HG02870 (cell line): Measurements from ENCODE around the gene NMRK2.
"Not testable (repeated sequence)": the region's sequence is repeated elsewhere in the genome, so short reads cannot be mapped to it uniquely, and the experiment has no call there.

Experiments
- ATAC-seq: cut with Tn5 transposase; IDR thresholded peaks from one replicate; pipeline ENCODE4 v1.9.1; 2021; ENCODE audit warnings: mild to moderate bottlenecking, moderate library complexity; ENCODE audit not compliant: unreplicated experiment

The NMRK2 gene

DNA sequence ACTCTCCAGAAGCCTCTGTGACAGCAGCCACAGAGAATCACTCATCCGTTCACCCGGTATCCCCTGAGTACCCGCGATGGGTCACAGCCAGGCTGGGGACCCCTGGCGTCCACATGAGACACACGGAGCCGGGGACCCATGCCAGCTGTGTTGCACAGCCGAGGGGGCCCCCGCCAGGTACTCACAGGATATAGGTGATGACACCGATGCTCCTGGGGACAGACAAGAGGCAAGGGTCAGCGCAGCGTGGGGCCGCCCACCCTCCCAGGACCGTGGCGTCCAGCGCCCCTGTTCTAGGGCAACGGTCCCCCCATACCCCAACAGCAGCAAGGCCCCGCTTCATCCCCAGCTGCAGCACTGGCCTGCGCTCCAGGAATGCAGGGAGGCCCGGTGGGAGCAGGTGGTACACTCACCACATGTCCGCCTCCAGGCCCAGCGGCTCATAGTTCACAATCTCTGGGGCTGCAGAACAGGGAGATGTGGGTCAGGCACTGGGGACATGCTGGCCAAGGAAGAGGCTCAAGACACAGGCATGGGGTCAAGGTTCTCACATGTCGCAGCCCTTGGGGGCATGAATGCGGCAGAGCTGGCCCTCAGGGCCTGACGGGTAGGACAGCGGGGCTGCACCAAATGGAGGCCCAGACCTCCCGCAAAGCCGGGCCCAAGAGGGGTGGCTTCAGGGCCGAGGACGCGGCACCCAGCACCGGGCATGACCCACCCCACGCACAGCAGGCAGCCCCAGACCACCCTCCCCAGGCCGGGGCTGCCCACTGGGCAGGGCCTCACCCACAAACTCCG is 30.8 kb downstream of the NMRK2 start:
- ATAC-seq: no peak

DNA sequence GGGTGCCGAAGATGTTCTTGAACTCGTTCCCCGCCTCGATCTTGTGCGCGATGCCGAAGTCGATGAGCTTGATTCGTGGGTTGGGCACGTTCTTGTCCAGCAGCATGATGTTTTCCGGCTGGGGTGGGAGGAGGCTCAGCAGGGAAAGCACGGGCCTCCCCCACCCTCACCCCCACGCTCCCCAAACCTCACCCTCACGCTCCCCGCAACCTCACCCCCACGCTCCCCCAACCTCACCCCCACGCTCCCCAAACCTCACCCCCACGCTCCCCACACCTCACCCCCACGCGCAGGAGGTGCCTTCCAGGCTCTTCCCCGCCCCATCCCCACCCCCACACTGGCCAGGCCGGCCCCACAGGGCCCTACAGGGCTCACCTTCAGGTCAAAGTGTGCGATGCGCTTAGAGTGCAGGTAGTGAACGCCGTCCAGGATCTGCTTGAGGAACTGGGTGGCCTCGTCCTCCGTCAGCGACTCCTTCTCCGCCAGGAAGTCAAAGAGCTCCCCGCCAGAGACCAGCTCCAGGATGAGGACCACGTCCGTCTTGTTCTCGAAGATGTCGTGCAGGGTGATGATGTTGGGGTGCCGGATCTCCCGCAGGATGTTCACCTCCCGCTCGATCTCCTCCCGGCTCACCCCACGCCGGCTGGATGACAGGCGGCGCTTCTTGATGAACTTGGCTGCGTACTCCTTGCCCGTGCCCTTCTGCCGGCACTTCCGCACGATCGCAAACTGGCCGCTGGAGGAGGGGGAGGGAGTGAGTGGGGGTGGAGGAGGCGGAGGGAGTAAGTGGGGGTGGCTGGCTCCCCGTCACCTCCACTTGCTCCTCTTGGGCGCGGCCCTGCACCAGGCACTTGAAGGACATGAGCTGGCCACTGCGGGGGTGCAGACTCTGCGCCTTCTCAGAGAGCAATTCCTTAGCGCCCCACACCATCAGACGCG is 31.7 kb downstream of the NMRK2 start:
- ATAC-seq: no peak

DNA sequence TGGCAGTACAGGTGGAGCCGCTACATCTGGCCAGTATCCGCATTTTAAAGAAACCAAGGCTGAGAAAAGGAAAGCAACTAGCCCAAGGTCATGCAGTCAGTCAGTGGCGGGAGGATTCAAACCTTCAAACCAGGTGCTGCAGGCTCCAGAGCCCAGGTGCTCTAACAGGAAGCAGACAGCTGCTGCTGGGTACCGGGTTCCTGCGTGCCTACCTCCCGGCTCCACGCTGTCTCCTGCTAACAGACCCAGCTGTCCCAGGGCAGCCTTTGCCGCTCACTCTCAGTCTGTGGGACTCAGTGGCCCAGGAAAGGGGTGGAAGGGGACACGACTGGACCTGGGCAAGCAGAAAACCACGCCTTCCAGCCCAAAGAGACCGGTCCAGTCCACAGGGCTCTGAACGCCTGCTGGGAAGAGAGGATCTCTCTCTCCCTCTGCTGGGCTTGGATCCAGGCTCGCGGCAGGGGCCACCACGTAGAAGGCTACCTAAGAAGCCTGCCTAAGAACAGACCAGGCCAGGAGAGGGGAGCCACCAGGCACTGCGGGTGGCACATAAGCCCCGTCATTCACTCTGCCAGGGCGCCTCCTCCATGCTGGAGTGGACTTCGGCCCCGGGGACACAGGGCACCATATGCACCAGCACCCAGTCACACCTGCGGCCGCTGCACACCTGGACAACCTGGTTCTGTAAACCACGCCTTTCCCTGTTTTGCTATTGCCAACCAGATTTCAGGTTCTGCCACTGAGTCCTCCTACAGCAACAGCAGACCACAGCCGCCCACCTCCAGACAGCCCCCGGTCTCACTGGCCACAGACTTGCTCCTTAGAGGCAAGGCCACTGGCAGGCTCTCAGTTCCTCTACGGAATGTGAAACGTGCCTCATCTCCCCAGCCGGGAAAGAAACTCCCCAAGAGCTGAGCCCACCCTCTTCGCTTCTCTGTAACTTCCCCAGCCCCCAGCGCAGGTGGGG is 33.5 kb downstream of the NMRK2 start:
- no peak for ATAC-seq

DNA sequence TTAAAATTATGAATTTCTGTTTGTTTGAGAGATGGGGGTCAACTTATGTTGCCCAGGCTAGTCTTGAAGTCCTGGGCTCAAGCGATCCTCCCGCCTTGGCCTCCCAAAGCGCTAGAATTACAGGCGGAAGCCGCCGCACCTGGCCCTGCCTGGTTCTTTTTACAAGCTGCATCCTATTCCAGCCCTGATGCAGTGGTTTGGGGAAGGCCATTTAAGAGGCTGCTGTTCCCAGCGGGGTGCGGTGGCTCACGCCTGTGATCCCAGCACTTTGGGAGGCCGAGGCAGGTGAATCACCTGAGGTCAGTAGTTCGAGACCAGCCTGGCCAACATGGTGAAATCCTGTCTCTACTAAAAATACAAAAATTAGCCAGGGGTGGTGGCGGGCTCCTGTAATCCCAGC is 35.1 kb downstream of the NMRK2 start:
- ATAC-seq: not testable (repeated sequence)

DNA sequence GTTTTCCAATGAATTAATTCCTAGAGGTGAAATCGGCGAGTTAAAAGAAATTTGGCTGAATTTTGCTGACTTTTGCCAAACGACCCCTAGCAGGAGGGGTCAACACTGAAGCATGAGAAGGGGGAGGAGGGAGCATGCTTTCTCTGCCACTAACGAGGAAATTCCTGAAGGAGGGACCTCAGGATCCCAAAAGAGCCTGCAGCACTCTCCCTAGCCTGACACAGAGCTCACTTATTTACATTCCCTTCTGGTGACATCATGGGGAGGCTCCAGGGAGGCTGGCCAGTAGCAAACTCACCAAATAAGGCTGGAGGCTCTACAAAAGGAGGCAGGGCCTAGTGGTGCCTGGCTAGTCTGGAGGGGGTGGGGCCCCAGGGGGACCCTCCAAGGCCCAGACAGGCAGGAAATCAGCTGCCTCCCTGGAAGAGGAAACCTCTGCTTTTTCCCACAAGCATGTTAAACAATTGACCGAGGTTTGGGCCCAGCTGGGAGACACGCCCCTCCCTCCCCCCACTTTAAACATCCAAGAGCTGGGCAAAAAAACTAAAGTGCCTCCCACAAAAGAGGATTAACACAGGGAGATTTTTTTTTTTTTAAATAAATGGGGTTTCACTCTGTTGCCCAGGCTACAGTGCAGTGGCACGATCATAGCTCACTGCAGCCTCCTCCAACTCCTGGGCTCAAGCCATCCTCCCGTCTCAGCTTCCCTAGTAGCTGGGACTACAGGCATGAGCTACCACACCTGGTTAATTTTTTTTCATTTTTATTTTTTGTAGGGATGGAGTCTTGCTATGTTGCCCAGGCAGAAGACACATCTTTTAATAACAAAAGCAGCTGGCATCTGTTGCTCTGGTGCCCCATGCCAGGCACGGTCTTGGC is 35.9 kb downstream of the NMRK2 start:
- no peak for ATAC-seq

DNA sequence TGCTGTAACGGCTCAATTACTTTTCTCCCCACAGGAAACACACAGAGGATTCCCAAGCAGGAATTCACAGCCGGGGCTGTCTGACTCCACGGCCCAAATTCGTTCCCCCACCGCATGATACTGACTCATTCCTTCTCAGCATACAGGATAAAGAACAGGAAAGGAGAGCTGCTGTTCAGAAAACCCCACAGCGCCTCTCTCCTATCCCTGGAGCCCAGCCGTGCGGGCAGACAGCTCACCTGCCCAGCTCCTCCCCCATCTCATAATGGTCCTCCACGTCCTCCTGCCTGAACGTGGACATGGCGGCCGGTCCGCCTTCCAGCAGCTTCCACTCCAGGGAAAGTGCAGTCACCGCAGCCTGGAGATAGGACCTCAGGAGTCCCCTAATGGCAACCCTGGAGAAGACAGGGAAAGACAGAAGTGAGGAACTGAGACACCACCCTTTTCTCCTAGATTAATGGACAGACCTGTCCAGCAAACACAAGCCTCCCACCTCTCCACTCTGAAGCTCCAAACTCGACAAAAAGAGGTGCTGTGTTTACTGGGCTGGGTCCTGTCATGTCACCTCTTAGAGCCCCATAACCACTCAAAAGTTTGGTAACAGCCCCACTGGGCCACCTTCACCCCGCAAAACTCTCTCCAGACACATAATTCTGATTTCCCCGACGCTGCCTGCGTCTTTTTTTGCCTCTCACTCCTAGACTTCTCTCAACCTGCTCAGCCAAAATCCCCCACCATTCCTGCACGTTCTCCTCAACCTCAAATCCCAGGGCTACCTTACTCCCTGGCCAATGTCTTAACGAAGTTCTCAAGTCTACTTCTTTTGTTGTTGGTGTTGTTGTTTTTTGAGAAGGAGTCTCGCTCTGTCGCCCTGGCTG is 36.8 kb downstream of the NMRK2 start:
- no peak for ATAC-seq

DNA sequence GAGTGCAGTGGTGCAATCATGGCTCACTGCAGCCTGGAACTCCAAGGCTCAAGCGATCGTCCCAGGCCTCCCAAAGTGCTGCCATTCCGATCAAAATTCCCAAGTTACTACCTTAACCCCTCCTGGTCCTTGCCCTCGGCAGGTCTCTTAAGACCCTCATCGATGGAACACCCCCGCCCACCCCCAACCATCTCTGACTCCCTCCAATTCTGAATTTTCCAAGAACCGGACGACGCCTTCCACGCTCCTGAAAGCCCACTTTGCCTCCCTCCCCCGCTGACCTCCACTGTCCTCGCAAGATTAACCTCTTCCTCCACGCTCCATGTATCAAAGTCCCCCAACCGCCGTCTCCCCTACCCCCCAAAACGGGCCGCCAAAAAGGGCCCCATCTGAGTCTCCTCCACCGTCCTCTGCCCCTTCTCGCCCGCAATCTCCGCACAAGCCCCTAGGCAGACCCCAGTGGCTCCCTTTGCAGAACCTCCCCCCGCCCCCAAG is 37.5 kb downstream of the NMRK2 start:
- no peak for ATAC-seq

DNA sequence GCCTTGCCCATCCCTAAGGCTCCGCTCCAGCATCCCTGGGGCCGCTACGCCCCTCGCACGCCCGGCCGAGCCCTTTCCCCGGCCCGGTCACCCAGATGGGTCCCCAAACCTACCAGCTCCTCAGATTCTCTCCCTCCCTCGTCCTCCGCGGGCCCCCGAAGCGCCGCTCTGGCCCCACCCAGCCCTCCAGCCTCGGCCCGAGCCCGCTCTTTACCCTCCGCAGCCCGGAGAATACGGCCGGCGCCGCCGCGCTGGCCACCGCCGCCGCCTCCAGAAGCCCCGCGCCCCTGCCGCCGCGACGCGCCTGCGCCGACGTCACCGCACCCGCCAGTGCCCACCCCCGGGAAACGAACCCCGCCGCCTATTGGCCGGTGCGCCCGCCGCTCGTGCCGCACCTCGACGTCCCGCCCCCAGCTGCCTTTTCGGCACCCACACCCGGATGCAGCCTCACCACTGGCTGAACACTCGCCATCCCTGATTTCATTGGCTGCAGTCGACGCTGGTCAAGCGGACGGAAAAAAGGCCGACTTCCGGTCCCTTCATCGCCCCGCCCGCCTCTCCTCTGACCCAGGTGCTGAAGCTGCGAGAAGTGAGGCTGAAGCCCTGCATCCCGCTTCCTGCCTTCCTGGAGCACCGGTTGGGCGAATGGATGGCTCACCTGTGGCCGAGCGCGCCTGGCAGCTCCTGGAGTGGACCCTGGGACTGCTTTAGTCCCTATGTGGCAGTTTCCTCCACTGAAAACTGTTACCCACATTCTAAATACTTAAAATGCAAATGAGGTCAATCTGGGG is 38.1 kb downstream of the NMRK2 start, which contains the start of gene DAPK3:
Gene DAPK3, minus strand, starts transcription at position 292 of the 791 bp plus-strand sequence. CDS start 1,364 bp downstream, outside the sequence.
- ATAC-seq: peak; percentile 92

DNA sequence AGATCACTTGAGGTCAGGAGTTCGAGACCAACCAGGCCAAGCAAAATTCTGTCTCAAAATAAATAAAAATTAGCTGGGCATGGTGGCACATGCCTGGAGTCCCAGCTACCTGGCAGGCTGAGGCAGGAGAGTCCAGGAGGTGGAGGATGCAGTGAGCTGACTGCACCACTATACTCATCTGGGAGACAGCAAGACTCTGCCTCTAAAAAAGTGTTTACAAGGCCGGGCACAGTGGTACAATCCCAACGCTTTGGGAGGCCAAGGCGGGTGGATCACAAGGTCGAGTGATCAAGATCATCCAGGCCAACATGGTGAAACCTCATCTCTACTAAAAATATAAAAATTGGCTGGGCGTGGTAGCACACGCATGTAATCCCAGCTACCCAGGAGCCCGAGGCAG is 42.3 kb downstream of the NMRK2 start:
- ATAC-seq: no peak

DNA sequence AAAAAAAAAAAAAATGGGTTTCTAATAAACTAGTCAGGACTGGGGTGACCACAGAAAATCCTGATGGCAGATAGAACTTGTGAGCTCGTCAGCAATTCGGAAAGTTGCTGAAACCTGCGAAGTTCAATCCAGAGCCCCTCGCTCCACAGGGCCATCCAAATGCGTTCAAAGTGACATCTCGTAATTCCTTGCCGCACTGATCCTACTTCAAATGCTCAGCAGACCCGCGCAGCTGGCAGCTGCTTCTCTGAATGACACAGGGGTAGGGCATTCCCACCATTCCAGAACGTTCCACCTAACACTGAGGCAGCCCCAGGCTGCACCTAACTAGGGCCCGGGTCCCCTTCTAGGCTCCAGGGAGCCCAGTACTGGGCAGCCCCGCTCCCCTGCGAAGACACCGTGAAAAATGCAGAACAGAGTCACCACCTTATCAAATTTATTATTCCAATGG is 42.8 kb downstream of the NMRK2 start:
- ATAC-seq: no peak

DNA sequence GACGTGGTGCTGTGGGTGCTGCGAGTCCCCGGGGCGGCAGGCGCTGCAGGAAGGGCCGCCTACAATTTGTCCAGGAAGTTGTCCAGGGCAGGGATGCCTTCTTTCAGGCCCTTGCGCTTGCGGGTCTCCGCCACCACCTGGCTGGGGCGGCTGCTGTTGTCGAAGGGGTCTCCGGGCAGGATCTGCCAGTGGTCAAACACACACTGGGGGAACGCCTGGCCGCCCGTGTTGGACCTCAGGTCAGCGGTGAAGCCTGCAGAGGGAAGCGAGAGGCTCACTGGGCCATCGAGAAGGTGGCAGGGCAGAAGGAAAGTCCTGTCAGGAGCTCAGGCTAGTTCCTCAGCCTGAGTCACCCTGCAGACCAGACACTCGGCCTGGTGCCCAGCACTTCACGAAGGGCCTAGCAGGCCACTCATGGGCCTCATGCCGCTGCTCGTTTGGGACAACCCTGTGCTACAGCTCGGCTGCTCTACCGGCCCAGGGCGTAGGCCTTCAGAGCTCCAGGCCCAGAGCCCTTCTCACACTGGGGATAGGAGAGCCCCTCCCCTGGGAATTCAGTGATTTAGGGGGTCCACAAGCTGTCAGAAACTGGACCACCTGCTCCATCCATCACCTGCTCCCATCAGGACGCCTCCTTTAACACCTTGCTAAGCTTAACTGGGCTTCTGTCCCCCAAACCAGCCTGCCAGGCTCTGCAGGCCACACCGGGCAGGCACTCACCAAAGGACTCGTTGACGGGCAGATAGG is 43.8 kb downstream of the NMRK2 start:
- ATAC-seq: no peak

DNA sequence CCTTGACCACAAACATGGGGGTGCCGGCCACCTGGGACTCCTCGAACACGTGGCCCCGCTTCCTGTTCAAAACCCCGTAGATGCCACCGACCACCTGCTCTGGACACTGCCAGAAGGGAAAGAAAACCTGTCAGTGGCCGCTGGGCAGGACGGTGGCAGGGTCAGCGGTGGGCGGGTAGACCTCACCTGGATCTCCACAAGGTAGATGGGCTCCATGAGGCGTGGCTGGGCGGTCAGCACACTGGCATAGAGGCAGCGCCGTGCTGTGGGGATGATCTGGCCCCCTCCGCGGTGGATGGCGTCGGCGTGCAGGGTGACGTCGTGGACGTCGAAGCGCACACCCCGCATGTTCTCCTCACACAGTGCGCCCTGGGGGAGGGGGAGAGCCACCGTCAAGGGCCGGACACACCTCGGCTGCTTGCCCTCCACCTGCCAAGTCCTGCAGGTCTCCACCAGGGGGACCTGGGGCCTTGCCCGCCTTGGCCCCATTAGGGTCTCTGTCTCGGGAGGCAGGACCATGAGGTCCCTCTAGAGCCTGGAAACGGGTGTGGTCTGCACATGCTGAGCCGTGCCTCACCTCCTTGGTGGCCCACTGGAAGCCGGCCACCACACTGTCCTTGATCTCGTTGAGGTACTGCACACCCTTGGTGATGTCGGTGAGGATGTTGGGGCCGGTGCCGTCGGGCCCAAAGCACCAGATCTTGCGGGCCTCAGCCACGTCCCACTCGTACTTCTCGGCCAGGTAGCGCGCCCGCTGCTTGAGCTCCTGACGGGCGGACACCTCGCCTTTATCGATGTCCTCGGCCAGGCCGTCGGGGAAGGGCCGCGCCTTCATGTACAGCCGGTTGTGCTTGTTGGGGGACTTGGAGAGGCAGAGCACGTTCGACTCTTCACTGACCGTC is 44.6 kb downstream of the NMRK2 start:
- ATAC-seq: no peak

DNA sequence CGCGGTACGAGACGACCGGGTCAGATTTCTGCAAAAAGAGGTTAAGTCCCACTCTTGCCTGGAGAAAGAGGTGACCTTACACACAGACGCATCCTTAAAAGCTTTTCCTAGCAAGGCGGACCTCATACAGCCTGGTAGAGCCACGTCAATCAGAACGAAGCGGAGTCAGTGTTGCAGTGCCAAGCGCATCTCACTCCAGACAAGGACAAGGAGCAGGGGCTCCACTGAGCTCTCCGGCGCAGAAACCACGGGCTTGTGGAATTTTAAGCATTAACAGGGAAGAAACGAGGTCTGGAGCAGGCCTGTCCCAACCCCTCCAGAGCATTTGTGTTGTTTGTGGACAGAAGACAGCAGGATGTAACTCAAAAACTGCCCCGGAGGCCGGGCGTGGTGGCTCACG is 45.3 kb downstream of the NMRK2 start:
- ATAC-seq: no peak

DNA sequence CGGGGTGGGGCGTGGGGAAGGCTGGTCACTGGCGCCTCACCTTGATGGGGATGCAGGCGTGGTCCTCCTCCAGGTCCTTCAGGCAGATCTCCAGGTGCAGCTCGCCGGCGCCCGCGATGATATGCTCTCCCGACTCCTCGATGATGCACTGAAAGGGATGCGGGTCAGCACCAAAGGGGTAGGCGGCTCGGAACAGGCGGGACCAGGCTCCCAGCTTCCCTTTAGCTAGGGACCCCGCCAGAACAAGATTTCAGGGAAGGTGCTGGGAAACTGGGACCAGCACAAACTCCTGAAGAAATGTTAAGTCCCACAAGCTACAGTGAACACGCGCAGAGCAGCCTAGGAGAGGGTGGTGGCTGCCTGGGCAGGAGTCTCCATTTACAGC is 46.4 kb downstream of the NMRK2 start:
- ATAC-seq: no peak

DNA sequence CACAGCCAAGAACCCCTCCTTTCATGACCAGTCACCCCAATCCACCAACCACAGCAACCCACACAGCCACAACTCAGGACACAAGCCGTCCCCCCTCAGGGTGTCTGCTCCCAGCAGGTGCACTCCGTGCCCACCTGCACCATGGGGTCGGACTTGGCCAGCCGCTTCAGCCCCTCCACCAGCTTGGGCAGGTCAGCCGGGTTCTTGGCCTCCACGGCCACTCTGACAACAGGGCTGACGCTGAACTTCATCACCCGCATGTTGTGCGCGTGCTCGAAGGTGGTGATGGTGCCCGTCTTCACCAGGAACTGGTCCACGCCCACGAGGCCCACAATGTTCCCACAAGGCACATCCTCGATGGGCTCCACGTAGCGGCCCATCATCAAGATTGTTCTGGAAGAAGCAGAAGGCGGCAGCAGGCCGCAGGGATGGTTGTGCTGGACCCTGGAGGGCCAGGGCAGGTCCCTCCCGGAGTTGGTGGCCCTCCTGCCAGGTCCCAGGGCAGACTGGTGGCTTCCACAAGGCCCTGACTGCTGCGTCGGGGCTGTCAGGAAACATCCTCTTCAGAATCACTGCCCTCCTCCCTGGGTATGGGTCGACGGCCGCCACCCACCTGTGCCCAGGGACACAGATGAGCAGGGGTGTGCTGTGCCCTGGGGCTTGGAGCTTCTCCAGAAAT is 46.9 kb downstream of the NMRK2 start:
- ATAC-seq: no peak
